Keratinocyte (primary cell): Measurements from ENCODE around the gene RTCB. TPM values are rescaled to one million over a fixed set of nuclear protein-coding genes. Genes with fewer than 3 reads are reported as not detected.
A peak's percentile ranks its signal among the peaks of the same experiment; 100 is the strongest.

ENCODE experiments used
- DNase-seq: peaks from one replicate; pipeline ENCODE4 v3.0.0-alpha.2; 2011; ENCODE audit warnings: low read depth, missing footprints, low spot score
- FAIRE-seq: peaks from 2 replicates; lab custom pipeline; 2011; peaks lifted over from hg19 to GRCh38; lab: Jason Lieb, UNC
- H2AFZ ChIP-seq: 2 replicates; pipeline ENCODE4 v1.6.0; 2012; ENCODE audit warnings: low read length, control low read depth, inconsistent platforms; ENCODE audit not compliant: control insufficient read depth
- H3K27ac ChIP-seq: 2 replicates; pipeline ENCODE4 v1.5.1; 2011; ENCODE audit warnings: low read length; ENCODE audit not compliant: control insufficient read depth, insufficient read depth
- H3K27me3 ChIP-seq: 3 replicates; pipeline ENCODE4 v1.6.0; 2011; ENCODE audit warnings: low read length; ENCODE audit not compliant: control insufficient read depth, insufficient read depth; ENCODE audit errors: extremely low read depth
- H3K36me3 ChIP-seq, 2 experiments: 2 replicates in 1 of 2; 3 replicates in 1 of 2; pipeline ENCODE4 v1.5.1; 2011; ENCODE audit warnings: low read length in 2 of 2, mild to moderate bottlenecking in 1 of 2; ENCODE audit not compliant: control insufficient read depth in 2 of 2, insufficient read depth in 2 of 2; ENCODE audit errors: extremely low read depth in 1 of 2
- H3K4me1 ChIP-seq: 3 replicates; pipeline ENCODE4 v1.5.1; 2011; ENCODE audit warnings: low read length; ENCODE audit not compliant: control insufficient read depth, insufficient read depth; ENCODE audit errors: extremely low read depth
- H3K4me2 ChIP-seq: 3 replicates; pipeline ENCODE4 v1.6.0; 2011; ENCODE audit warnings: low read depth, low read length; ENCODE audit not compliant: control insufficient read depth, insufficient read depth; ENCODE audit errors: extremely low read depth
- H3K4me3 ChIP-seq, 3 experiments: fragments of 200-600 bp in 1 of 3; sonication (generic) in 1 of 3; 2 replicates in 2 of 3; 3 replicates in 1 of 3; pipeline ENCODE4 v1.5.1; 2011 to 2016; ENCODE audit warnings: low read length in 3 of 3, mild to moderate bottlenecking in 3 of 3, control low read depth in 2 of 3, inconsistent platforms in 1 of 3, low read depth in 1 of 3, mixed read lengths in 1 of 3, mixed run types in 1 of 3, moderate library complexity in 1 of 3; ENCODE audit not compliant: control insufficient read depth in 2 of 3, insufficient read depth in 2 of 3; ENCODE audit errors: extremely low read depth in 1 of 3
- H3K79me2 ChIP-seq: 2 replicates; pipeline ENCODE4 v1.6.0; 2012; ENCODE audit warnings: low read length; ENCODE audit not compliant: control insufficient read depth, insufficient read depth
- H3K9ac ChIP-seq: 3 replicates; pipeline ENCODE4 v1.6.0; 2011; ENCODE audit warnings: low read length; ENCODE audit not compliant: control insufficient read depth, insufficient read depth; ENCODE audit errors: extremely low read depth
- H3K9me1 ChIP-seq: 3 replicates; pipeline ENCODE4 v1.6.0; 2011; ENCODE audit warnings: low read length; ENCODE audit not compliant: control insufficient read depth, insufficient read depth; ENCODE audit errors: extremely low read depth
- H3K9me3 ChIP-seq: 2 replicates; pipeline ENCODE4 v1.5.1; 2012; ENCODE audit warnings: low read depth, low read length; ENCODE audit not compliant: control insufficient read depth
- H4K20me1 ChIP-seq: 3 replicates; pipeline ENCODE4 v1.6.0; 2011; ENCODE audit warnings: low read length; ENCODE audit not compliant: control insufficient read depth, insufficient read depth; ENCODE audit errors: extremely low read depth
- CTCF ChIP-seq, 3 experiments: IDR thresholded peaks in 1 of 3; conservative IDR thresholded peaks in 1 of 3; optimal IDR thresholded peaks in 1 of 3; 2 replicates in 2 of 3; 3 replicates in 1 of 3; pipeline versions ENCODE3 to v1.5.1; 2011; ENCODE audit warnings: low read length in 3 of 3, mild to moderate bottlenecking in 3 of 3, moderate library complexity in 2 of 3, control low read depth in 1 of 3, inconsistent platforms in 1 of 3; ENCODE audit not compliant: insufficient read depth in 2 of 3; ENCODE audit errors: extremely low read depth in 1 of 3
- EZH2 ChIP-seq: IDR thresholded peaks from one replicate; pipeline ENCODE4 v1.6.1; 2012; ENCODE audit warnings: inconsistent platforms, mild to moderate bottlenecking, low read length, moderate library complexity
- dilution Hi-C: fragments of 300-500 bp; cut with MboI; formaldehyde crosslinking; loops from one replicate; pipeline ENCODE4 v1.7.0; 2020; ENCODE audit warnings: low sequenced_read_pairs; ENCODE audit not compliant: extremely low pct_ligation_motif_present
- polyA plus RNA-seq, 5 experiments: library from polyadenylated mRNA; depleted of rRNA in 3 of 5; stranded (reverse) in 3 of 5; stranded (forward) in 1 of 5; unstranded in 1 of 5; fragments of >200 nt; gene quantifications; 1 replicate in 1 of 5; 2 replicates in 3 of 5; 3 replicates in 1 of 5; pipeline versions ENCODE4 v1.2.1 to v1.2.3, GENCODE V29; 2011 to 2012; ENCODE audit warnings: missing spikeins in 2 of 5, low read depth in 1 of 5, low replicate concordance in 1 of 5

Gene RTCB
- polyA plus RNA-seq, 1 donor (not counting 4 experiments of a cell fraction or from before 2014, with no cell fraction given): 143 TPM

GRCh38 chr22:32448980-32449379 is 36.9 kb upstream of the RTCB start:
- no peak overlapping the region for H3K27ac ChIP-seq
- H4K20me1 ChIP-seq: no peaks in the 10 kb centered on the region
- DNase-seq: no peak
- H3K4me1 ChIP-seq: no peaks in the 10 kb centered on the region
- no peak overlapping the region for H2AFZ ChIP-seq
- no peaks in the 10 kb centered on the region for H3K79me2 ChIP-seq
- no peak overlapping the region for H3K4me2 ChIP-seq
- no peak for FAIRE-seq
- dilution Hi-C loops: no loop called here
- H3K36me3 ChIP-seq: no peaks in the 10 kb centered on the region
- no peaks in the 10 kb centered on the region for H3K9me3 ChIP-seq
- H3K9ac ChIP-seq: no peak overlapping the region
- TF ChIP-seq EZH2 (no peak), CTCF (optimal IDR thresholded peaks at IDR 0.05 in 1 of 3, IDR thresholded peaks at IDR 0.05 in 1 of 3, conservative IDR thresholded peaks at IDR 0.05 in 1 of 3; ENCODE audit: extremely low read depth in 1 of 3, insufficient read depth in 2 of 3, low read length in 3 of 3) (no peak)
- H3K27me3 ChIP-seq: no peaks in the 10 kb centered on the region
- H3K4me3 ChIP-seq: no peak overlapping the region
- H3K9me1 ChIP-seq: no peaks in the 10 kb centered on the region

- H3K9ac ChIP-seq: no peak overlapping the region
Observed at GRCh38 chr22:32446321-32446720, 34.3 kb upstream of the RTCB start.

More at GRCh38 chr22:32446321-32446720, 34.3 kb upstream of the RTCB start:
- no peaks in the 10 kb centered on the region for H3K27me3 ChIP-seq
- H3K4me1 ChIP-seq: no peaks in the 10 kb centered on the region
- no peaks in the 10 kb centered on the region for H4K20me1 ChIP-seq
- DNase-seq: no peak
- no peaks in the 10 kb centered on the region for H3K9me3 ChIP-seq
- no peak overlapping the region for H2AFZ ChIP-seq
- no peaks in the 10 kb centered on the region for H3K36me3 ChIP-seq
- H3K4me3 ChIP-seq: no peak overlapping the region
- peak; percentile 56 for FAIRE-seq
- TF ChIP-seq CTCF (optimal IDR thresholded peaks at IDR 0.05 in 1 of 3, IDR thresholded peaks at IDR 0.05 in 1 of 3, conservative IDR thresholded peaks at IDR 0.05 in 1 of 3; ENCODE audit: extremely low read depth in 1 of 3, insufficient read depth in 2 of 3, low read length in 3 of 3): no peak
- TF ChIP-seq EZH2: no peak
- dilution Hi-C loops: no loop called here
- no peaks in the 10 kb centered on the region for H3K79me2 ChIP-seq
- no peaks in the 10 kb centered on the region for H3K9me1 ChIP-seq
- no peak overlapping the region for H3K27ac ChIP-seq
- no peak overlapping the region for H3K4me2 ChIP-seq
